B cell (primary cell): ENCODE results near the gene RAC3. TPM values are rescaled to one million over a fixed set of nuclear protein-coding genes. Genes with fewer than 3 reads are reported as not detected.

Source experiments
- ATAC-seq: fragments of 200-7000 bp; cut with Tn5 transposase; one replicate; pipeline ENCODE4 v1.10.0; 2021; ENCODE audit warnings: low read depth, mild to moderate bottlenecking, moderate number of reproducible peaks, moderate library complexity
- CTCF ChIA-PET: fragments of 350-600 bp; sonication (Branson Sonifier 250); formaldehyde crosslinking; loops from one replicate; lab custom pipeline; 2021; ENCODE audit warnings: antibody characterized with exemption, inconsistent platforms; lab: Charles Lee
- POLR2A ChIA-PET: fragments of 350-600 bp; sonication (Branson Sonifier 250); formaldehyde crosslinking; loops from one replicate; lab custom pipeline; 2021; ENCODE audit warnings: antibody characterized with exemption; lab: Charles Lee
- DNase-seq: peaks from one replicate; pipeline ENCODE4 v3.0.0; 2013
- H2AFZ ChIP-seq: 2 replicates; pipeline ENCODE4 v1.6.1; 2012; ENCODE audit warnings: mild to moderate bottlenecking, low read depth, low read length; ENCODE audit not compliant: insufficient read depth, poor library complexity, severe bottlenecking
- H3K27ac ChIP-seq, 2 donors: 1 replicate in 1 of 2; 2 replicates in 1 of 2; pipeline ENCODE4 v1.5.1; 2012 to 2013; ENCODE audit warnings: low read length in 2 of 2, mild to moderate bottlenecking in 2 of 2, moderate library complexity in 1 of 2
- H3K27me3 ChIP-seq, 4 experiments: fragments of 200-600 bp in 1 of 4; sonication (generic) in 1 of 4; replicated peaks in 1 of 4; 1 replicate in 2 of 4; 2 replicates in 2 of 4; pipeline versions ENCODE4 v1.6.1 to v1.7.0; 2013 to 2016; ENCODE audit warnings: low read length in 3 of 4, mild to moderate bottlenecking in 2 of 4, mixed read lengths in 1 of 4, moderate library complexity in 1 of 4; ENCODE audit not compliant: insufficient read depth in 4 of 4, control insufficient read depth in 3 of 4; ENCODE audit errors: control extremely low read depth in 1 of 4
- H3K36me3 ChIP-seq, 2 experiments: replicated peaks in 1 of 2; 1 replicate in 1 of 2; 2 replicates in 1 of 2; pipeline versions ENCODE4 v1.6.1 to v1.7.1; 2013; ENCODE audit warnings: low read length in 1 of 2; ENCODE audit not compliant: insufficient read depth in 2 of 2, control insufficient read depth in 1 of 2; ENCODE audit errors: control extremely low read depth in 1 of 2, extremely low read depth in 1 of 2
- H3K4me1 ChIP-seq, 2 donors: fragments of 200-600 bp in 1 of 2; sonication (generic) in 1 of 2; 1 replicate in 1 of 2; 2 replicates in 1 of 2; pipeline versions ENCODE4 v1.5.1 to v1.6.1; 2013 to 2017; ENCODE audit warnings: low read length in 2 of 2; ENCODE audit not compliant: control insufficient read depth in 2 of 2, insufficient read depth in 2 of 2
- H3K4me2 ChIP-seq: replicated peaks from 2 replicates; pipeline ENCODE3; 2012; ENCODE audit warnings: mild to moderate bottlenecking, low read depth, low read length; ENCODE audit not compliant: poor library complexity, severe bottlenecking
- H3K4me3 ChIP-seq, 5 experiments: fragments of 200-600 bp in 1 of 5; sonication (generic) in 1 of 5; 1 replicate in 3 of 5; 2 replicates in 2 of 5; pipeline versions ENCODE4 v1.5.1 to v1.7.0; 2011 to 2016; ENCODE audit warnings: low read length in 4 of 5, mild to moderate bottlenecking in 4 of 5, low read depth in 2 of 5, control low read depth in 1 of 5, moderate library complexity in 1 of 5; ENCODE audit not compliant: insufficient read depth in 1 of 5; ENCODE audit errors: control extremely low read depth in 1 of 5, extremely low read depth in 1 of 5
- H3K79me2 ChIP-seq: fragments of 200-600 bp; sonication (generic); one replicate; pipeline ENCODE4 v1.6.0; 2016; ENCODE audit warnings: low read length; ENCODE audit not compliant: control insufficient read depth, insufficient read depth
- H3K9ac ChIP-seq: fragments of 200-600 bp; sonication (generic); 2 replicates; pipeline ENCODE4 v1.6.1; 2017; ENCODE audit warnings: mild to moderate bottlenecking, low read length, moderate library complexity
- H3K9me3 ChIP-seq, 3 donors: one replicate each; pipeline versions ENCODE4 v1.6.1 to v1.7.1; 2013; ENCODE audit warnings: low read length in 2 of 3; ENCODE audit not compliant: control insufficient read depth in 2 of 3, insufficient read depth in 1 of 3; ENCODE audit errors: control extremely low read depth in 1 of 3
- H4K20me1 ChIP-seq: 2 replicates; pipeline ENCODE4 v1.6.0; 2012; ENCODE audit warnings: mild to moderate bottlenecking, low read length; ENCODE audit not compliant: insufficient read depth, control insufficient read depth, poor library complexity, severe bottlenecking
- H3K27ac Mint-ChIP-seq: one replicate; pipeline ENCODE4 v1.8.0; 2021; ENCODE audit warnings: mixed read lengths
- H3K27me3 Mint-ChIP-seq: one replicate; pipeline ENCODE4 v1.8.0; 2021; ENCODE audit warnings: mixed read lengths
- H3K4me1 Mint-ChIP-seq: one replicate; pipeline ENCODE4 v1.8.0; 2021; ENCODE audit warnings: mixed read lengths
- H3K4me3 Mint-ChIP-seq: one replicate; pipeline ENCODE4 v1.8.0; 2021; ENCODE audit warnings: mixed read lengths
- H3K9me3 Mint-ChIP-seq: one replicate; pipeline ENCODE4 v1.8.0; 2022; ENCODE audit warnings: mixed read lengths; ENCODE audit not compliant: insufficient read depth
- EZH2 ChIP-seq: IDR thresholded peaks from 2 replicates; pipeline ENCODE4 v1.6.1; 2012; ENCODE audit warnings: borderline replicate concordance, low read depth, mild to moderate bottlenecking, moderate library complexity, low read length; ENCODE audit not compliant: insufficient read depth, poor library complexity, severe bottlenecking
- WGBS: methylation state at CpG from one replicate; pipeline ENCODE4 v1.1.5; 2013; ENCODE audit warnings: missing lambda C conversion rate; ENCODE audit not compliant: insufficient coverage; 5-methylcytosine and 5-hydroxymethylcytosine counted together
- intact Hi-C: fragments of 100-400 bp; cut with micrococcal nuclease; formaldehyde crosslinking; loops from one replicate; pipeline ENCODE4 v1.10.0; 2022
- polyA plus RNA-seq: library from polyadenylated mRNA; depleted of rRNA; stranded (reverse); fragments of >200 nt; gene quantifications from 2 replicates; pipeline ENCODE4 v1.2.3, GENCODE V29; 2012
- total RNA-seq, 2 donors: library from RNA; stranded (reverse); fragments of 120-200 nt in 1 of 2; gene quantifications; 1 replicate in 1 of 2; 2 replicates in 1 of 2; pipeline versions ENCODE4 v1.2.3 to v1.2.4, GENCODE V29; 2013 to 2022
- TF ChIP-seq, protein P1 (sequence below): fragments of 200-600 bp; IDR thresholded peaks from one replicate; pipeline ENCODE4 v1.8.0; 2022; ENCODE audit warnings: antibody characterized with exemption, mild to moderate bottlenecking

The RAC3 gene
- total and polyA plus RNA-seq, 2 donors (not counting 1 experiment from before 2014, with no cell fraction given), result 0.62 to 2.0 TPM

DNA sequence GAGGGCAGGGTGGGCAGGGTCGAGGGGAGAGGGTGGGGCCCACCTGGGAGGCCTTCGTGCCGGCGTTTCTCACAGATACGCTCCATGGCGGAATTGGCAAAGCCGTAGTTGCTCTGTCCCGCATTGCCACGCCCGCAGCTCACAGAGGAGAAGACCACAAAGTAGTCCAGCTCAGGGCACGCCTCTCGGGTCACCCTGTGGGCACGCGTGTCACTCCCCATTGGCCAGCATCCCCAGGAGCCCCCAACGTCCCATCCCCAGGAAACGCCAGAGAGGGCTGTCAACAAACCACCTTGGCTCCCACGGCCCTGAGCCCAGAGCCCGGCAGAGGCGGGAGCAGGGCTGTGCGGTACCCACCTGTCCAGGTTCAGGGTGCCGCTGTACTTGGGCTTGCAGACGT is 50.5 kb downstream of the RAC3 start:
- Histone ChIP-seq H3K36me3 (peaks cover 0 to 48% of the 10 kb centered on the region in 2 experiments), H3K9me3 (no peaks in the 10 kb centered on the region), H3K4me2 (no peak overlapping the region), H3K27ac (no peak overlapping the region), H3K9ac (no peak overlapping the region), H3K27me3 (no peaks in the 10 kb centered on the region), H3K4me3 (no peak overlapping the region), H4K20me1 (no peaks in the 10 kb centered on the region), H3K79me2 (no peaks in the 10 kb centered on the region), H2AFZ (no peak overlapping the region), H3K4me1 (no peaks in the 10 kb centered on the region)
- TF ChIP-seq, protein P1, sequence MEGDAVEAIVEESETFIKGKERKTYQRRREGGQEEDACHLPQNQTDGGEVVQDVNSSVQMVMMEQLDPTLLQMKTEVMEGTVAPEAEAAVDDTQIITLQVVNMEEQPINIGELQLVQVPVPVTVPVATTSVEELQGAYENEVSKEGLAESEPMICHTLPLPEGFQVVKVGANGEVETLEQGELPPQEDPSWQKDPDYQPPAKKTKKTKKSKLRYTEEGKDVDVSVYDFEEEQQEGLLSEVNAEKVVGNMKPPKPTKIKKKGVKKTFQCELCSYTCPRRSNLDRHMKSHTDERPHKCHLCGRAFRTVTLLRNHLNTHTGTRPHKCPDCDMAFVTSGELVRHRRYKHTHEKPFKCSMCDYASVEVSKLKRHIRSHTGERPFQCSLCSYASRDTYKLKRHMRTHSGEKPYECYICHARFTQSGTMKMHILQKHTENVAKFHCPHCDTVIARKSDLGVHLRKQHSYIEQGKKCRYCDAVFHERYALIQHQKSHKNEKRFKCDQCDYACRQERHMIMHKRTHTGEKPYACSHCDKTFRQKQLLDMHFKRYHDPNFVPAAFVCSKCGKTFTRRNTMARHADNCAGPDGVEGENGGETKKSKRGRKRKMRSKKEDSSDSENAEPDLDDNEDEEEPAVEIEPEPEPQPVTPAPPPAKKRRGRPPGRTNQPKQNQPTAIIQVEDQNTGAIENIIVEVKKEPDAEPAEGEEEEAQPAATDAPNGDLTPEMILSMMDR, result no peak
- TF ChIP-seq EZH2, result no peak
- WGBS, result 98% methylated on average over 21 of the region's 22 CpGs
- intact Hi-C loops, result no loop called here
- Mint-ChIP-seq H3K9me3 (no peaks in the 10 kb centered on the region), H3K4me1 (no peaks in the 10 kb centered on the region), H3K27ac (no peak overlapping the region), H3K4me3 (no peak overlapping the region), H3K27me3 (no peaks in the 10 kb centered on the region)
- DNase-seq (no peak), ATAC-seq (no peak)
- CTCF ChIA-PET, result no interaction called here
- POLR2A ChIA-PET, result no interaction called here

DNA sequence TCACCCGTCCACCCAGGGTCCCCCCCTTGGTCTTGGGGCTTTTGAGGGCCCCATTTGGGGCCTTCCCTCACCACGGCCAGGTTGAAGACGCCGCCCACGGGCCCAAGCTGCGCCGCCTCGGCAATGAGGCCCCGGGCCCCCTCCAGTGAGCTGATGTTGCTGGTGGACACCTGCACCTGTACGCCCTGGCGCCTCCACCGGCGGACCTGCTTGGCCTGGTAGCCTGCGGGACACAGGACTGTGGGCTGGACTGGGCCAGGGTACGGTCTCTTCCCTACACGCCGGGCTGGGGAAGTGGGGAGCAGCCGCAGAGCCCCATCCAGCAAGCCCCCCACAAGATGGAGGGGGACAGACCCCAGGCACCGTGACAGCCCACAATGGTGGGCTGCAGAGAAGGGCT is 51.0 kb downstream of the RAC3 start:
- no peak overlapping the region for H3K27ac Mint-ChIP-seq
- H3K9me3 Mint-ChIP-seq, result no peaks in the 10 kb centered on the region

More for the DNA sequence above, 51.0 kb downstream of the RAC3 start:
- Histone ChIP-seq H3K4me2 (no peak overlapping the region), H3K4me1 (no peaks in the 10 kb centered on the region), H2AFZ (no peak overlapping the region), H3K36me3 (peaks cover 0 to 53% of the 10 kb centered on the region in 2 experiments), H3K27ac (no peak overlapping the region), H4K20me1 (no peaks in the 10 kb centered on the region), H3K79me2 (no peaks in the 10 kb centered on the region), H3K9me3 (no peaks in the 10 kb centered on the region), H3K27me3 (no peaks in the 10 kb centered on the region), H3K9ac (no peak overlapping the region), H3K4me3 (no peak overlapping the region)
- 93% methylated on average over 19 of the region's 19 CpGs for WGBS
- POLR2A ChIA-PET, result no interaction called here
- no peak for DNase-seq
- H3K4me1 Mint-ChIP-seq, result no peaks in the 10 kb centered on the region
- no peak overlapping the region for H3K4me3 Mint-ChIP-seq
- no peak for ATAC-seq
- no peaks in the 10 kb centered on the region for H3K27me3 Mint-ChIP-seq
- TF ChIP-seq, protein P1, result no peak
- no peak for TF ChIP-seq EZH2
- intact Hi-C loops, result no loop called here
- CTCF ChIA-PET, result no interaction called here
